NCI-H128 (cell line): Measurements from ENCODE around the gene LFNG.

Source experiments
- DNase-seq: peaks from one replicate; lab custom pipeline; 2025; ENCODE audit not compliant: unreplicated experiment; lab: John Stamatoyannopoulos, UW

LFNG gene

GRCh38 chr7:2483494-2483893 is 36.1 kb upstream of the LFNG start:
- no peak for DNase-seq

- DNase-seq = no peak
Observed at GRCh38 chr7:2484868-2485267, 34.7 kb upstream of the LFNG start.

GRCh38 chr7:2487586-2488271 is 31.8 kb upstream of the LFNG start:
- DNase-seq = no peak

GRCh38 chr7:2488272-2488645 is 31.3 kb upstream of the LFNG start:
- DNase-seq = no peak

- DNase-seq = no peak
Observed at GRCh38 chr7:2488681-2489080, 30.9 kb upstream of the LFNG start.

- no peak for DNase-seq
Observed at GRCh38 chr7:2490181-2490651, 29.4 kb upstream of the LFNG start.

- no peak for DNase-seq
Observed at GRCh38 chr7:2492038-2492437, 27.5 kb upstream of the LFNG start.

- DNase-seq = no peak
Observed at GRCh38 chr7:2493205-2494164, 26.1 kb upstream of the LFNG start.

GRCh38 chr7:2494191-2495130 is 25.1 kb upstream of the LFNG start:
- DNase-seq = no peak

GRCh38 chr7:2495418-2496299 is 23.9 kb upstream of the LFNG start:
- no peak for DNase-seq

- DNase-seq = no peak
Observed at GRCh38 chr7:2496375-2496774, 23.2 kb upstream of the LFNG start.

- no peak for DNase-seq
Observed at GRCh38 chr7:2497065-2497464, 22.5 kb upstream of the LFNG start.

- DNase-seq = no peak
Observed at GRCh38 chr7:2497500-2498336, 21.9 kb upstream of the LFNG start.

GRCh38 chr7:2498708-2499107 is 20.9 kb upstream of the LFNG start:
- DNase-seq = no peak

GRCh38 chr7:2499181-2499580 is 20.4 kb upstream of the LFNG start:
- DNase-seq = no peak

- DNase-seq = no peak
Observed at GRCh38 chr7:2499719-2500430, 19.7 kb upstream of the LFNG start.

- no peak for DNase-seq
Observed at GRCh38 chr7:2500701-2501100, 18.9 kb upstream of the LFNG start.

- no peak for DNase-seq
Observed at GRCh38 chr7:2501947-2502646, 17.5 kb upstream of the LFNG start.
